Peyer's patch (tissue), 4 donors: ENCODE data around the gene PLAAT5.

Experiments used
- POLR2A ChIP-seq, 2 donors: fragments of 450-650 bp; IDR thresholded peaks; one replicate each; pipeline ENCODE4 v1.5.1; 2017; ENCODE audit warnings: antibody characterized with exemption in 2 of 2, mild to moderate bottlenecking in 2 of 2, moderate library complexity in 2 of 2
- TF ChIP-seq, protein P1 (sequence below), 6 experiments: fragments of 450-650 bp in 4 of 6; fragments of 200-600 bp in 2 of 6; sonication (generic) in 1 of 6; IDR thresholded peaks; one replicate each; pipeline ENCODE4 v1.5.1; 2017 to 2019; ENCODE audit warnings: antibody characterized with exemption in 6 of 6, mild to moderate bottlenecking in 3 of 6, moderate library complexity in 1 of 6

DNA sequence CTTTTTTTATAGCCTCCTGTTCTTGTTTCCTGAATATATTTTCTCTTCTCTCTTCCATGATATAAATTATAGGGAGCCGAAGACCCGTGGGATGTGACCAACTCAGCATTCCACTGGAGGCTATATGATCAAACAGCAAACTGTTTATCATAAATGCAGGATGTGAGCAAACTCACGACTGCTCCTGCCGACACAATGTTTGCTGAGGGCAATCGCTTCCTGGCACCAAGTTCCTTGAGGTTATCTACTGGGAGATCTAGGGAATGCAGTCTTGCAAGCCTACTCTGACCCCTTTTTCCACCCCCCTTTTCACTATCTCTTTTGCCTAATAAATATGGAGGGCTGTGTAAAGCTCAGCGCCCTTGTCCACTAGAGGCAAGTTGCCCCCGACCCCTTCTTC lies 32.2 kb upstream of the PLAAT5 start:
- TF ChIP-seq, protein P1, sequence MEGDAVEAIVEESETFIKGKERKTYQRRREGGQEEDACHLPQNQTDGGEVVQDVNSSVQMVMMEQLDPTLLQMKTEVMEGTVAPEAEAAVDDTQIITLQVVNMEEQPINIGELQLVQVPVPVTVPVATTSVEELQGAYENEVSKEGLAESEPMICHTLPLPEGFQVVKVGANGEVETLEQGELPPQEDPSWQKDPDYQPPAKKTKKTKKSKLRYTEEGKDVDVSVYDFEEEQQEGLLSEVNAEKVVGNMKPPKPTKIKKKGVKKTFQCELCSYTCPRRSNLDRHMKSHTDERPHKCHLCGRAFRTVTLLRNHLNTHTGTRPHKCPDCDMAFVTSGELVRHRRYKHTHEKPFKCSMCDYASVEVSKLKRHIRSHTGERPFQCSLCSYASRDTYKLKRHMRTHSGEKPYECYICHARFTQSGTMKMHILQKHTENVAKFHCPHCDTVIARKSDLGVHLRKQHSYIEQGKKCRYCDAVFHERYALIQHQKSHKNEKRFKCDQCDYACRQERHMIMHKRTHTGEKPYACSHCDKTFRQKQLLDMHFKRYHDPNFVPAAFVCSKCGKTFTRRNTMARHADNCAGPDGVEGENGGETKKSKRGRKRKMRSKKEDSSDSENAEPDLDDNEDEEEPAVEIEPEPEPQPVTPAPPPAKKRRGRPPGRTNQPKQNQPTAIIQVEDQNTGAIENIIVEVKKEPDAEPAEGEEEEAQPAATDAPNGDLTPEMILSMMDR (IDR thresholded peaks at IDR 0.05): no peak
- TF ChIP-seq POLR2A (IDR thresholded peaks at IDR 0.05): no peak
